Activated naive CD8-positive, alpha-beta T cell treated with anti-CD3 and anti-CD28 coated beads, Interleukin-2, amount 50 U/mL, for 24 hours (primary cell): ENCODE measurements around the gene IFI30.
A peak's percentile ranks its signal among the peaks of the same experiment; 100 is the strongest.

Experiments used
- ATAC-seq: fragments of 150-1000 bp; cut with Tn5 transposase; one replicate; pipeline ENCODE4 v1.10.0; 2021
- DNase-seq: peaks from one replicate; pipeline ENCODE4 v3.0.0; 2021
- H3K27ac Mint-ChIP-seq: one replicate; pipeline ENCODE4 v1.8.0; 2021; ENCODE audit warnings: mild to moderate bottlenecking, mixed read lengths
- H3K27me3 Mint-ChIP-seq: one replicate; pipeline ENCODE4 v1.8.0; 2021; ENCODE audit warnings: mixed read lengths
- H3K36me3 Mint-ChIP-seq: one replicate; pipeline ENCODE4 v1.8.0; 2021; ENCODE audit warnings: low read depth, mixed read lengths
- H3K4me1 Mint-ChIP-seq: one replicate; pipeline ENCODE4 v1.8.0; 2021; ENCODE audit warnings: mixed read lengths
- H3K4me3 Mint-ChIP-seq: one replicate; pipeline ENCODE4 v1.8.0; 2021; ENCODE audit warnings: mild to moderate bottlenecking, moderate library complexity, mixed read lengths
- H3K9me3 Mint-ChIP-seq: one replicate; pipeline ENCODE4 v1.8.0; 2021; ENCODE audit warnings: mixed read lengths

Gene IFI30

DNA sequence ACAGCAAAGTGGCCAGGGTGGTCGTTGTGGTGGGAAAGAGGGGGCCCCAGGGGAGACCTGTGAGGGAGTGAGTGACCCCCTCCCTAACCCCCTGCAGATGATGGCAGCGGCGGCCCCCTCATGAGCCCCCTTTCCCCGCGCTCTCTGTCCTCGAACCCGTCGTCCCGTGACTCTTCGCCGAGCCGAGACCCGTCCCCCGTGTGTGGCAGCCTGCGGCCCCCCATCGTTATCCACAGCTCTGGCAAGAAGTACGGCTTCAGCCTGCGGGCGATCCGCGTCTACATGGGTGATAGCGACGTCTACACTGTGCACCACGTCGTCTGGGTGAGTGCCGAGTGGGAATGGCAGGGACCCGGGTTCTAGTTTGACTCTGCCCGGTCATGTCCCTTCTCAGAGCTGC lies 28.7 kb upstream of the IFI30 start:
- H3K27me3 Mint-ChIP-seq = no peaks in the 10 kb centered on the region
- ATAC-seq (no peak), DNase-seq (no peak)
- H3K9me3 Mint-ChIP-seq = no peaks in the 10 kb centered on the region
- H3K36me3 Mint-ChIP-seq = peaks cover 23% of the 10 kb centered on the region
- H3K4me1 Mint-ChIP-seq = no peaks in the 10 kb centered on the region
- no peak overlapping the region for H3K4me3 Mint-ChIP-seq
- H3K27ac Mint-ChIP-seq = no peak overlapping the region

DNA sequence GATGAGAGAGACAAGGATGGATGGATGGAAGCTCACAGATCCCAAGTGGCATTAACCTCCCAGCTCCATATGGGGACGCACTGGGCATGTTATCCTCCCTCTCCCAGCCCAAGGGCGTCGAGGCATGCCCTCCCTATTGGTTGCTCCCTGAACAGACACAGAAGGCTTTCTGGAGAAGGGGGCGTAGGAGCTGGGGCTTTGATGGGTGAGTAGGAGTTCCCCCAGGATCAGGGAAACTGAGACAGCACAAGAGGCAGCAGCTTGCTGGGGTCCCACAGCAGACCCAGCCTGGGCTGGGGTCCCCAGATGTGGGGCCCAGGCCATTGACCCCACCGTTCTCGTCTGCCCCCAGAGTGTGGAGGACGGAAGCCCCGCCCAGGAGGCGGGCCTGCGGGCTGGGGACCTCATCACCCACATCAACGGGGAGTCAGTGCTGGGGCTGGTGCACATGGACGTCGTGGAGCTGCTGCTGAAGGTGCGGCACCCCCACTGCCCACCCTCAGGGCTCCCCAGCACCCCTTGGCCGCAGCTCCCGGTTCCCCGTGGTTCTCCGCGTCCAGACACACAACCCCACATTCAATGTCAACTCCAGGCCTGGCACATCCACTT lies 28.1 kb upstream of the IFI30 start:
- H3K9me3 Mint-ChIP-seq = no peaks in the 10 kb centered on the region
- H3K4me1 Mint-ChIP-seq = no peaks in the 10 kb centered on the region
- ATAC-seq (no peak), DNase-seq (no peak)
- peaks cover 20% of the 10 kb centered on the region for H3K36me3 Mint-ChIP-seq
- no peak overlapping the region for H3K27ac Mint-ChIP-seq
- no peaks in the 10 kb centered on the region for H3K27me3 Mint-ChIP-seq
- no peak overlapping the region for H3K4me3 Mint-ChIP-seq

DNA sequence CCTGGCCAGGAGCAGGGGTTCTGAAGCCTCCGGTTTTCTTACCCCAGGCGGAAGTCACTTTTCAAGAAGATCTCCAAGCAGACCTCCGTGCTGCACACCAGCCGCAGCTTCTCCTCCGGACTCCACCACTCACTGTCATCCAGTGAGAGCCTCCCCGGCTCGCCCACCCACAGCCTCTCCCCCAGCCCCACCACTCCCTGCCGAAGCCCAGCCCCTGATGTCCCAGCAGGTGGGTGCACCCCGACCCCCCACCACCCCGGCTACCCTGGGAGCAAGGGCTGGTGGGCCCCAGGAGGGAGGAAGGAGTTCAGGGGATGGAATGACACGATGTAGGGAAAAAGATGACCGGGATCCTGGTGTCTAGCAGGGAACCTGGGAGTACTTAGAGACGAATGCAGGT lies 26.2 kb upstream of the IFI30 start:
- H3K27ac Mint-ChIP-seq = no peak overlapping the region

DNA sequence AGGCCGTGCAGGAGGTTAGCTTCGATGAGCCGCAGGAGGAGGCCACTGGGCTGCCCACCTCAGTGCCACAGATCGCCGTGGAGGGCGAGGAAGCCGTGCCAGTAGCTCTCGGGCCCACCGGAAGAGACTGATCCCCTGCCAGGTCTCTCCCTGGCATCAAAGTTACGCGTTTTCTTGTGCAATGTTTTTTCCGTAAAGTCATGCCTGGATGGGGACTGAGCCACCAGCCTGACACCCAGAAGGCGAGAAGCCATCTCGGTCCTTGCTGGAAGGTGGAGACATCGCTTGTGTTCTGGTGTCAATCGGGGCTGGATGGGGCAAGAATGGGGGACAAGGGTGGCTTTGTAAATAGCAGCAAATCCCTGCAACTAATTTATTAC lies 24.0 kb upstream of the IFI30 start:
- ATAC-seq (no peak), DNase-seq (no peak)
- H3K27me3 Mint-ChIP-seq = no peaks in the 10 kb centered on the region
- H3K36me3 Mint-ChIP-seq = peaks cover 13% of the 10 kb centered on the region
- no peaks in the 10 kb centered on the region for H3K9me3 Mint-ChIP-seq
- no peak overlapping the region for H3K27ac Mint-ChIP-seq
- peaks cover 27% of the 10 kb centered on the region for H3K4me1 Mint-ChIP-seq
- no peak overlapping the region for H3K4me3 Mint-ChIP-seq

More for the DNA sequence above, 26.2 kb upstream of the IFI30 start:
- Mint-ChIP-seq H3K27me3 (no peaks in the 10 kb centered on the region), H3K36me3 (peaks cover 13% of the 10 kb centered on the region), H3K9me3 (no peaks in the 10 kb centered on the region), H3K4me3 (no peak overlapping the region), H3K4me1 (peaks cover 14% of the 10 kb centered on the region)
- DNase-seq (no peak), ATAC-seq (no peak)

DNA sequence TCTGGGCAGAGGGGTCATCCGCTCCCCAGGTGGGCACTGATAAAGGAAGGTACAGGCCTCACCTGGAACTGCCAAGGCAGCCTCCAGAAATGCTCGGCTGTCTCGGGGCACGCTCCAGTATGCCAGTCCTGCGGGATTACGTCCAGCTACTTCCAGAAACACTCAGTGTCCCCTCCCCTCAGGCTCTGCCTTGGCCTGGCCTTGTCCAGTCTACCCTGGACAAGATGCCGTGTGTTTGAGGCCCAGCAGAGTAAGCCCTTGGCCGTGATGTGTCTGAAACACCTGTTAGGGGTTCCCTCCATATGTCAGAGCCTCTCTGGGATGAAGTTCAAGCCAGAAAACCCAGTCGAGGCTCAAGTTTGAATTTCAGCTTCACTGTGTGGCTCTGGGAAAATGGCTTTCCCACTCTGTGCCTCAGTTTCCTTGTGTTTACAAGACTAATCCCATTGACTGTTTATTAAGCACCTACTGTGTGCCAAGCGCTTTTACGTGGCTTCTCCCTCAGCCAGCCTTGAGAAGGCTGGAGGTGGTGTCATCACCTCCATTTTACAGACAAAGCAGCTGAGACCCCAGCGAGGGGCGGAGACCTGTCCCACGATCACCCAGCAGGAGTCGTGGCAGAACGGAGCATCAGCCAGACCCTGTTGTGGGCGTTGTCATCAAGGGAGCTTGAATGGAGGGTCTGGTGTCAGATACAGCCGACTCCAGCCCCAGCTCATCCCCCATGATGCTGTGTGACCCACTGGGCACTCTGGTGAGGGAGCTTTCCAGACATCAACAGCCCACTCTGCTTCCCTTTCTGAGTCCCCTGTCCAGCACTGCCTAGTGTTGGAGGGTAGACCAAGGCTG lies 22.6 kb upstream of the IFI30 start:
- ATAC-seq (no peak), DNase-seq (no peak)
- Mint-ChIP-seq H3K27me3 (no peaks in the 10 kb centered on the region), H3K4me3 (peak overlapping the region; percentile 79), H3K36me3 (peaks cover 11% of the 10 kb centered on the region), H3K9me3 (no peaks in the 10 kb centered on the region), H3K4me1 (peaks cover 28% of the 10 kb centered on the region), H3K27ac (peak overlapping the region; percentile 99)

DNA sequence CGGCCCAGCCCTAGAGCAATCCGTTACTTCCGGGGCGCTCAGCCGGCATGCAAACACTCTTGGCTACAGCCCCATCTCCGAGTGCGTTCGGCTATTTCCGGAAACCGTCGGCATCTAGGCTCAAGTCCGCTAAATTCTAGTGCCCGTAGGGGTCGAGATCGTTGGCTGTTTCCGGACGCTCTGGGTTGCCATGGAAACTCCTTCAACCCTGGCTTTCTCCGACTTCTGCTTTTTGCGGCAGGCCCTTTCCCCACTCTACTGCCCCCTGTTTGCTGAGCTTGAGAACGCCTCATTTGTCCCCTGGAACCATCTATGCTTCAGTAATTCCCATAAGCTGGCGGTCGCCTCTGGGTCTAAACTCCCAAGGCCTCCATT lies 21.2 kb upstream of the IFI30 start:
- Mint-ChIP-seq H3K4me1 (peaks cover 28% of the 10 kb centered on the region), H3K27ac (peak overlapping the region; percentile 99), H3K36me3 (peaks cover 7% of the 10 kb centered on the region)

DNA sequence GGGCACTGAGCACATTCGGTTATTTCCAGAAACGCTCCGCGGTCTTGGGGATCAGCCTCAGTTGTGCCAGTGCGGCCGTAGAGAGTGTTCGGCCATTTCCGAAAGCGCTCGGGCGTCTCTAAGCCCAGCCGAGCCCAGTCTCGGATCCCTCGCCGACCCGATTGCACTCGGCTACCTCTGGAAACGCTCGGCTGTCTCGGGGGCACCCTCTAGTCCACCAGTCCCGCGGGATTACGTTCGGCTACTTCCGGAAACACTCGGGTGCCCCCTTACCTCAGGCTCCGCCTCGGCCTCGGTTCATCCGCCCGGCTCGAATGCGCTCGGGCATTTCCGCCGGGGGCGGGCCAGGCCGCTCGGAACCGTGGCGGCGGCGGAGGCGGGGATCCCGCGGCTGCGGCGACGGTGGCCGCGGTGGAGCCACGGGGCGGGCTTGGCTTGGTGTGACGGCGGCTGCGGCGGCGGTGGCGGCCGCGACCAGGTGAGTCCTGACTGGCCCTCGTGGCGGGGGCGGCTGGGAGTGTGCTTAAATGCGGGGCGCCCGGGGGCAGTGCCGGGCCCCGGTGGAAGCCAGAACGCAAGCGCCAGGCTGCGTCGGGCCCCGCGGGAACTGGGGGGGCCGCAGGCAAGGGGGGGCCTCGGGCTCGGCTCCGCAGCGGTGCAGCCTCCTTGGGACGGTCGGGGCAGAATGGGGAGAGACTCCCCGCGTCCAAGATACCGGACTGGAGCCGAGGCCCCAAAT lies 20.6 kb upstream of the IFI30 start, which contains the start of gene PIK3R2:
Gene PIK3R2, plus strand, starts transcription at position 347 of the 739 bp plus-strand sequence. CDS start 2,717 bp downstream, outside the sequence.
- DNase-seq = peak; percentile 100
- peak; percentile 95 for ATAC-seq
- H3K27me3 Mint-ChIP-seq = no peaks in the 10 kb centered on the region
- H3K27ac Mint-ChIP-seq = peak within 1 kb of the TSS; percentile 99
- peaks cover 28% of the 10 kb centered on the region for H3K4me1 Mint-ChIP-seq
- H3K36me3 Mint-ChIP-seq = peaks cover 5% of the 10 kb centered on the region
- no peaks in the 10 kb centered on the region for H3K9me3 Mint-ChIP-seq
- H3K4me3 Mint-ChIP-seq = peak within 1 kb of the TSS; percentile 83

More for the DNA sequence above, 21.2 kb upstream of the IFI30 start:
- ATAC-seq = peak; percentile 80
- no peaks in the 10 kb centered on the region for H3K9me3 Mint-ChIP-seq
- peak overlapping the region; percentile 79 for H3K4me3 Mint-ChIP-seq
- H3K27me3 Mint-ChIP-seq = no peaks in the 10 kb centered on the region
- peak; percentile 99 for DNase-seq

DNA sequence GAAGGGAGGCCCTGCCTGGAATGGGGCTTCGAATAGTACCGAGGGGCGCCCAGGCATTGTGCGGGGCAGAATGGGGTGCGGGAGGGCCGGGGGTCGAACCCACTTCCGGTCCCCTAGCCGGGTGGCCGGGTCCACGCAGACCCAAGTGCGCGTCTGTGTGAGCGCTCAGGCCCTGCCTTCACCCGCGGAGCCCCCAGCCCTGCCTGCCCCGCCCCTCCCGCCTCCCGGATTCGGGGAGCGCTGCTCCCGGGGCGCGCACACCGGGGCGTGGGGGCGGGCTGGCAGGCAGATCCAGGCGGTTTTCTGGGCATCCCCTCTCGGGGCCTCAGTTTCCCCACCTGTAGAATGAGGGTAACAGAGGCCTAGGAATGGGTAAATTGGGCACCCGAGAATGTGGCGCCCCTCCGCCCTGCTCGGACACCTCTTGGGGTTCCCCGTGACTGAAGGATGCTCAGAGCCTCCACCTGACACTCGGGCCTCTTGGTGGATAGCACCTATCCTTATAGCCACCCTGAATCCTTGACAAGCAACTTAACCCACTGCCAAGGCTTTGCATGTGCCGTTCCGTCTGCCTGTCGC lies 20.0 kb upstream of the IFI30 start:
- DNase-seq = peak; percentile 31

DNA sequence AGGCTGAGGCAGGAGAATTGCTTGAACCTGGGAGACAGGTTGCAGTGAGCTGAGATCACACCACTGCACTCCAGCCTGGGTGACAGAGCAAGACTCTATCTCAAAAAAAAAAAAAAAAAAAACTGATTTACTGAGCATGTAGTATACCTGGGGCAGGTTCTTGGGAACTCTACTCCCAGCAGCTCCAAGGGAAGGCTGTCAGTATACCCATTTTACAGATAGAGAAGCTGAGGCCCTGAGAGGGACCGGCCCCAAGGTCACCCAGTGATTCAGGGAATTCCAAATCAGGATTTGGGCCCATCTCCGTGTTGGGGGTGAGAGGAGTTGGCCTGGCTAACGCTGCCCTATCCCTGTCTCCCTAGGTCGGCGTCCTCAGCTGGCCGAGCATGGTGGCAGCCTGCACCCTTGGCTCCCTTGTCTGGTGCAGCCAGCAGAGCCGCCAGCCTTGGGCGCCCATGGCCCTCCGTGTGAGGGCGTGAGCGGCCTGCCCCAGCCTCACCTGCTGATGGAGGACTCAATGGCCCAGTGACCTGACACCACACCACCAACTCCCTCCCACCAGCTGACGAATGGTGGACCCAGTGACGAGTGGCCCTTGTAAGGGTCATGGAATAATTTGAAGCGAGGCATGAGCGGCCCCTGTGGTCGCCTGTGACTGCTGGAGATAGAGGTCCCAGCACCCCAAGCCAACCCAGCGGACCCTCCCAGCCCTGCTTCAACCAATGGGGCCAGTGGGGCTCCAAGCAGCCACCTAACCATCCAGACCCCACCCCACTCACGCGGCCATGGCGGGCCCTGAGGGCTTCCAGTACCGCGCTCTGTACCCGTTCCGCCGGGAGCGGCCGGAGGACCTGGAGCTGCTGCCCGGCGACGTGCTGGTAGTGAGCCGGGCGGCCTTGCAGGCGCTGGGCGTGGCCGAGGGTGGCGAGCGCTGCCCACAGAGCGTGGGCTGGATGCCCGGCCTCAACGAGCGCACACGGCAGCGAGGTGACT lies 18.2 kb upstream of the IFI30 start:
- H3K36me3 Mint-ChIP-seq = peaks cover 3% of the 10 kb centered on the region
- ATAC-seq (no peak), DNase-seq (no peak)
- peaks cover 31% of the 10 kb centered on the region for H3K4me1 Mint-ChIP-seq
- H3K27ac Mint-ChIP-seq = no peak overlapping the region
- H3K27me3 Mint-ChIP-seq = no peaks in the 10 kb centered on the region
- H3K9me3 Mint-ChIP-seq = no peaks in the 10 kb centered on the region
- no peak overlapping the region for H3K4me3 Mint-ChIP-seq

More for the DNA sequence above, 20.0 kb upstream of the IFI30 start:
- H3K27me3 Mint-ChIP-seq = no peaks in the 10 kb centered on the region
- ATAC-seq = no peak
- no peaks in the 10 kb centered on the region for H3K9me3 Mint-ChIP-seq
- H3K36me3 Mint-ChIP-seq = peaks cover 2% of the 10 kb centered on the region
- peaks cover 28% of the 10 kb centered on the region for H3K4me1 Mint-ChIP-seq
- H3K4me3 Mint-ChIP-seq = peak overlapping the region; percentile 83
- peak overlapping the region; percentile 64 for H3K27ac Mint-ChIP-seq

DNA sequence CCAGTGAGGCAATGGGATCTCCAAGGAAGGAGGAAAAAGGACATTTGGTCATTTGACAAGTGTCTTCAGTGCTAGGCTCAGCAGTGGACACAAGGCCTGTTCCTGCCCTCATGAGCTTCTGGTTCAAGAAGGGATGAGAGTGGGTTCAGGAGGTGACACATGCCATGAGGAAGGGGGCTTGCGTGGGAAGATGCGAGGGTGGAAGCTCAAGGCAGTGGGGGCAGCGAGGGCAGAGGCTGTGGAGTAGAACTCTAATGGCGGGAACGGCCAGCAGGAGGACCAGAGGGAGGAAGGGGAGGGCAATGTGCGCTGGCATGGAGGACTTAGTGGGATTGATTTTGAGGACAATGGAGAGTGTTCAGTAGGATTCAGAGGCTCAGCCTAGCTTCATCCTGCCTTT lies 17.3 kb upstream of the IFI30 start:
- H3K36me3 Mint-ChIP-seq = peaks cover 4% of the 10 kb centered on the region
- no peak overlapping the region for H3K4me3 Mint-ChIP-seq
- ATAC-seq (no peak), DNase-seq (no peak)
- H3K4me1 Mint-ChIP-seq = peaks cover 32% of the 10 kb centered on the region
- H3K27me3 Mint-ChIP-seq = no peaks in the 10 kb centered on the region
- H3K9me3 Mint-ChIP-seq = no peaks in the 10 kb centered on the region
- no peak overlapping the region for H3K27ac Mint-ChIP-seq

DNA sequence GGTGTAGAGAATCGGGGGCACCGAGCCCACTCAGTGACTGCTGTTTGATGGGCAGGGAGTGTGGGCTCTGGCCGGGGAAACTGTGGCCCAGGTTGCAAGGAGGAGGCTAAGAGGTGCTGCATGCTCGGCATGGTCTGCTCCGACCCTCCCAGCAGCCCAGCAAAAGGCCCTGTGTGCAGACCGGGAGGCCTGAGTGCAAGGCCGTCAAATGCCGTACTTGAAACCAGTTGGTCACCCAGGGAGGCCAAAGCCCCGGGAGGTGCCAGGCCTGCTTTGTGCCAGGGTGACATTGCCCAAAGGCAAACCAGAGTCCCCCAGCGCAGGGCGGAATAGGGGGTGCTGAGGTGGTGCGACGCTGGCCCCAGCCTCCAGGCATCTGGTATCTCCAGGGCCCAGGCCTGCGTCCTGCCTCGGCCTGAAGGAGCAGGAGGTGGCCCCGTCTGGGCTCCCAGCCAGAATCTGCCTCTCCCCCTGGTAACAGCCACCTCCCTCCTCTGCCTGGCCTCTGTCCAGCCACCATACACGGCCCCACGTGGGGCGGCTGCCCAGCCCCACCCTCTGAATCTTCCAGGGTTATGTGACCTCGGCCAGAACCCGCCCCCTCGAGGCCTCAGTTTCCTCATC lies 16.7 kb upstream of the IFI30 start:
- Mint-ChIP-seq H3K27me3 (no peaks in the 10 kb centered on the region), H3K27ac (no peak overlapping the region), H3K36me3 (peaks cover 4% of the 10 kb centered on the region), H3K4me3 (no peak overlapping the region), H3K9me3 (no peaks in the 10 kb centered on the region), H3K4me1 (peaks cover 28% of the 10 kb centered on the region)
- DNase-seq (no peak), ATAC-seq (no peak)

DNA sequence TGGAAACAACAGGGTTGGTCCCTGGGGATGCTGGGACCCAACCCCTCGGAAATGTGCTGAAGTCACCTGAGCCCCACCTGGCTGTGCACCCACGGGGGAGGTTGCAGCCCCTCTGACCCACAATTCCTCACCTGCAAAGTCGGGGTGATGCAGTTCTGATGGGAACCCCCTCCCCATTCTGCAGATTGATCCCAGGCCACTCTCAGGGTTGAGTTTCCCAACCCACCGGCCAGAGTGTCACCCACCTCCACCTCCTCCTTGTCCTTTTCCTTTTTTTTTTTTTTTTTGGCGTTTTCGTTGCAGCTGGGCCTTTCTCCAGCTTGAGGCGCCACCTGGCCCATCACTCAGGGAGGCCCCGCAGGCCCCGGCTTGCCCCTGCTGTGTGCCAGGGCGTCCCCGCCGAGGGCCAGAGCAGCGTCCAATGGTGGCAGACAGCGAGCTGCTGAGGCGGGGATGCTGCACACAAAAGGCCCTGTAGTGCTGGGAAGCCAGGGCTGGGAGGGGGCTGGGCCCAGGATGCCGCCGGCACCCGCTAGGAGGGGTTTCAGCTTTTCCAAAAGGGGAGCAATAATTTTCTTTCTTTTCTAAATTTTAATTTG lies 16.0 kb upstream of the IFI30 start:
- Mint-ChIP-seq H3K27me3 (no peaks in the 10 kb centered on the region), H3K36me3 (peaks cover 4% of the 10 kb centered on the region), H3K9me3 (no peaks in the 10 kb centered on the region), H3K4me3 (no peak overlapping the region), H3K27ac (no peak overlapping the region), H3K4me1 (peaks cover 21% of the 10 kb centered on the region)
- ATAC-seq (no peak), DNase-seq (no peak)

DNA sequence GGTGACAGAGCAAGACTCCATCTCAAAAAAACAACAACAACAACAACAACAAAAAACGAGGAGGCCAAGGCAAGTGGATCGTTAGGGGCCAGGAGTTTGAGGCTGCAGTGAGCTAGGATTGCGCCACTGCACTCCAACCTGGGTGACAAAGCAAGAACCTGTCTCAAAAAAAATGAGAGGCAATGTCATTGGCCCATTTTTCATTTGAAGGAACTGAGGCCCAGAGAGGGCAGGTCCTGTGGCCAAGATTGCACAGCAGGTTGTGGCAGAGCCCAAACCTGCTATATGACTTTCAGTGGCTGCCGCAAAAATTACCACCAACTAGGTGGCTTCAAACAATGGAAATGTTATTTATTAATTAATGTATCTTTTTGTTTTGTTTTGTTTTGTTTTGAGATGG lies 15.1 kb upstream of the IFI30 start:
- no peak for DNase-seq
- Mint-ChIP-seq H3K27ac (no peak overlapping the region), H3K36me3 (peaks cover 11% of the 10 kb centered on the region), H3K4me3 (no peak overlapping the region), H3K9me3 (no peaks in the 10 kb centered on the region), H3K4me1 (peaks cover 19% of the 10 kb centered on the region), H3K27me3 (no peaks in the 10 kb centered on the region)
- ATAC-seq = no peak
